Measurements from ENCODE around the gene SNX11.

SNX11 gene

DNA sequence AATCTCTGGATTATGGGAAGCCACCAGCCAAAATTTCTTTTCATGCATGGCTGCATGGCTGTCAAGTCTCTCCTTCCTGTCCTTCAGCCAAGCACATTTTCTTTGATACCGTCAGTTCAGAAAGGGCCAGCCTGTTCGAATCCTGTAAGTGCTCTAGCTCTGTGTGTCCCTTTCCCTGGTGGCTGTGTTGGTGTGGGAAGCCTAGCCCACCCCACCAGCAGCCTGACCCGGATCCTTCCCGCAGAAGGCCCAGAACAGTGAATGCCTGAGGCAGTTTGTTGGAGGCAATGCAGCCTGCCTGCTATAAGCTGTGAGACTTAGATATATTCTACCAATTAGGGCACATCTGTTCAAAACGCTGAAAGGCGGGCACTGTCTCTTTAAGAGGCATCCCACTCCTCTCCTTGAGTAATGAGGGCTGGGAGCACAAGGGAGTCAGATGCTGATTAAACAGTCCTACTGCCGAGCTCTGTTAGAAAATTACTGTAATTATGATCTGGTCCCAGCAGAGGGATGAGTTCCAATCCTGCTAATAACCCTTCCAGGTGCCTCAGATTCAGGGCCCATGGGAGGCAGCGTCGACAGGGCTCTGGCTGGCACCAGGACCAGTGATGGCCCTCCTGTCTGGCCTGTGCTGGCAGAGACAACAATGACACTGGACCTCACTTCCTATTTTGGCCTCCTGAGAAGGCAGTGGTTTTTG lies 18.4 kb downstream of the SNX11 start:
- no peak overlapping the region for H3K4me3 ChIP-seq (ENCODE audit: low read depth, low read length)
- TF ChIP-seq, protein P1, sequence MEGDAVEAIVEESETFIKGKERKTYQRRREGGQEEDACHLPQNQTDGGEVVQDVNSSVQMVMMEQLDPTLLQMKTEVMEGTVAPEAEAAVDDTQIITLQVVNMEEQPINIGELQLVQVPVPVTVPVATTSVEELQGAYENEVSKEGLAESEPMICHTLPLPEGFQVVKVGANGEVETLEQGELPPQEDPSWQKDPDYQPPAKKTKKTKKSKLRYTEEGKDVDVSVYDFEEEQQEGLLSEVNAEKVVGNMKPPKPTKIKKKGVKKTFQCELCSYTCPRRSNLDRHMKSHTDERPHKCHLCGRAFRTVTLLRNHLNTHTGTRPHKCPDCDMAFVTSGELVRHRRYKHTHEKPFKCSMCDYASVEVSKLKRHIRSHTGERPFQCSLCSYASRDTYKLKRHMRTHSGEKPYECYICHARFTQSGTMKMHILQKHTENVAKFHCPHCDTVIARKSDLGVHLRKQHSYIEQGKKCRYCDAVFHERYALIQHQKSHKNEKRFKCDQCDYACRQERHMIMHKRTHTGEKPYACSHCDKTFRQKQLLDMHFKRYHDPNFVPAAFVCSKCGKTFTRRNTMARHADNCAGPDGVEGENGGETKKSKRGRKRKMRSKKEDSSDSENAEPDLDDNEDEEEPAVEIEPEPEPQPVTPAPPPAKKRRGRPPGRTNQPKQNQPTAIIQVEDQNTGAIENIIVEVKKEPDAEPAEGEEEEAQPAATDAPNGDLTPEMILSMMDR (IDR thresholded peaks at IDR 0.05; ENCODE audit: low read depth, low read length, missing control alignments) = no peak
- DNase-seq (ENCODE audit: low read depth) = no peak

DNA sequence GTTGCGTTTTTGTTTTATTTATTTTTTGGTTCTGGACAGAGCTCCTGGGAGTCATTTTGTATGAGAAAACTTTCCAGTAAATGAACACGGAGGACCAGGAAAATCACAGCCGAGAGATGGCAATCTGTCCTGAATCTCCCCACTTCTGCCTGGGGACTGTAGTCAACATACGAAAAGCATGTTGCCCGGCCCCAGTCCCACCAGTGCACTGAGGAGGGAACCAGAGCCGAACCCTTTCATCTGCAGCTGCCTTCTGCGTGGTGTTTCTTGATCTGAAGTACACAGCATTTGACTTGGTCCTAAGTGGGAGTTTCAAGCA lies 18.9 kb downstream of the SNX11 start:
- no peak overlapping the region for H3K4me3 ChIP-seq (ENCODE audit: low read depth, low read length)
- DNase-seq (ENCODE audit: low read depth) = no peak
- TF ChIP-seq, protein P1 (IDR thresholded peaks at IDR 0.05; ENCODE audit: low read depth, low read length, missing control alignments) = no peak

DNA sequence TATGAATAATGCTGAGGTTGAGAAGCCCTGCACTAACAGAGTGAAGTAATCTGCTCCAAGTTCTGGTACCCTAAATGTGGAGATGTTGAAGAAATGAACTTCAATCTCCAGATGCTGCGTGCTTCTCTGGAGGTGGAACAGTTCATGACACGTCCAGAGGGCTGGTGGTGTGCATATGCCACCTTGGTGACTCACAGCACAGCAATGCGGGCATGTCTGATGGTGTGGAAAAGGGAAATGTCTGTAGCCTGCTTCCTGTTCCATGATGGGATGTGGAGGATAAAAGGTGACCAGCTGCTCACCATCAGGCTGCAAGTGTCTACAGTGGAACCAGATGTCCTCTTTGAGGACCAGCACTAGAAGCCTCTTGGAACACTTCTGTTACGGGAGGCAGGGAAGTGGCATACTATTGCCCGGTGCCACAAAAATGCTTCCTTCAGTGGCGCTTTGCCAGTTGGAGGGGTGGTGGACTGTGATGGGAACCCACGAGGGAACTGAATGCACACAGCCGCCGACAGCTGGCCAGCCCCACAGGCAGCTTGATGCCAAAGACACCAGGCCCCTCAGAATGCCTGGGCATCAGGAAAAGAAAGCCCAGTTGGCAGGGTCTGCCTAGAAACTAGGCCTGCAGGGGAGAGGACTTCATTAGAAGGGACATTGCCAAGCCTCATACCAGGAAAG lies 19.9 kb downstream of the SNX11 start:
- TF ChIP-seq, protein P1 (IDR thresholded peaks at IDR 0.05; ENCODE audit: low read depth, low read length, missing control alignments) = no peak
- no peak for DNase-seq (ENCODE audit: low read depth)
- no peak overlapping the region for H3K4me3 ChIP-seq (ENCODE audit: low read depth, low read length)

DNA sequence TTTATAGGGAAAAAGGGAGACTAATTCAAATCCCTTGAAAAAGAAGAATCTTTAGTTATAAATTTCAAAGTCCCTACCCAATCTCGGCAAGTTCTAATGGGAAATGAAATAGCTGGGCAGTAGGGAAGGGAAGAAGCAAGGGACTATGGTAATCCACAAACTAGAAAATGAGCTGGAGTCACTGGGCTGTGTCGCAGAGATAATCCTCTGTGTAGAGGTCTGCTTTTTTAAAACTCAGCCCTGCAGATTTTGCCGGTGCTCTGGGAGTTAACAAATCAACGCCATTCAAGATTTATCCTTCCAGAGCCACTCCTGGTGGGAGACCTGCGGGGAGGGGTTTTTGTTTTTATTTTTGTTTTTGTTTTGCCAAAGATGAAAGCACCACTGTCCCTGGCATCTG lies 20.8 kb downstream of the SNX11 start:
- no peak overlapping the region for H3K4me3 ChIP-seq (ENCODE audit: low read depth, low read length)
- TF ChIP-seq, protein P1 (IDR thresholded peaks at IDR 0.05; ENCODE audit: low read depth, low read length, missing control alignments) = no peak
- DNase-seq (ENCODE audit: low read depth) = no peak

DNA sequence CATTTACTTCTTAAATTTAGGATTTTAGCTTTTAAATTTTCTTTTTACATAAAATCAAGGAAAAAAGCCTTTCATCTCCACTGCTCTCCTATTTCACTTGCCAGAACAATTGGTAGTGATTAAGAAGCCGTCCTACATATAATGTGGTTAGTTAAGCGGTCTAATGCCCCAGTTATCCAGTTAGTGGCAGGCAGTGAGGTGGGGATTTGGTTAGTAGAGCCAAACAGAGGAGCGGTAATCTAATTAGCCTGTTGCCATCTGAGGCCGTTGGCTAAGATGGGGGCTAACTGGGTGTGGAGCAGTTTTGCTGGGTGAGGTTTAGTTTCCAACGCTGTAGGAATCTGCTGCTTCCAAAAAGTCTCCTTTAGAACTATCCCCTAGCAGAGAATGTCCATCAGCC lies 22.4 kb downstream of the SNX11 start:
- H3K4me3 ChIP-seq (ENCODE audit: low read depth, low read length) = no peak overlapping the region
- TF ChIP-seq, protein P1 (IDR thresholded peaks at IDR 0.05; ENCODE audit: low read depth, low read length, missing control alignments) = no peak
- DNase-seq (ENCODE audit: low read depth) = no peak

DNA sequence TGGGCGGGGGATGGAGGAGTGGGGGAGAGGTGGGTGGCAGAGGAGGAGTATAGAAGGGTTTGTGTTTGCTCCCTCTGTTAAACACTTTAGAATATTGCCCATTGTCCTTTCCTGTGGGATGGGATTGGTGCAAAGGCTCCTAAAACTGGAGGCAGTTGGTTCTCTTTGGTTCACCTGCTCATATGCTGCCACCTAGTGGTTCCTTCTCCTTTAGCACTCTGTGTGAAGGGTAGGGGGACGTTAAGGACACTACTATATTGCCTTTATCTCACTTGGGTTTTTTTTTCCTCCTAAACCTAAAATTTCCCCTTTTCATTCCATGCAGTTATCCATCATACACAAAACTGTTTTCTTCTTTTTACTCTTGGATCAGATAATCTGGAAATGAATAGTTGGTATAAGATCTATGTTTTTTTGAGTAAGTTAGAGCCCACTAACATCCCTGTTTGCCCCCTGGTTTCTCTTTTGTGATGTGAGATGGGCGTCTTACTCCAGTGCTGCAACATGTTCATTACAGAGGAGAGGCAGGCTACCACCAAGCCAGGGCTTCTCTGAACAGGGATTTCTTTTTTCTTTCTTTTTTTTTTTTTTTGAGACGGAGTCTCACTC lies 23.8 kb downstream of the SNX11 start:
- no peak overlapping the region for H3K4me3 ChIP-seq (ENCODE audit: low read depth, low read length)
- DNase-seq (ENCODE audit: low read depth) = peak; percentile 40
- TF ChIP-seq, protein P1 (IDR thresholded peaks at IDR 0.05; ENCODE audit: low read depth, low read length, missing control alignments) = peak; percentile 89
